Kidney epithelial cell (primary cell): ENCODE measurements around the gene PPP1R12A. TPM values are rescaled to one million over a fixed set of nuclear protein-coding genes. Genes with fewer than 3 reads are reported as not detected.
"Not testable (repeated sequence)": the region's sequence is repeated elsewhere in the genome, so short reads cannot be mapped to it uniquely, and the experiment has no call there.

ENCODE experiments used
- DNase-seq: peaks from one replicate; pipeline ENCODE4 v3.0.0-alpha.2; 2010; ENCODE audit warnings: low read depth
- H3K27me3 ChIP-seq: 2 replicates; pipeline ENCODE4 v1.6.0; 2011; ENCODE audit warnings: low read length; ENCODE audit not compliant: control insufficient read depth, insufficient read depth
- H3K36me3 ChIP-seq: 2 replicates; pipeline ENCODE4 v1.5.1; 2011; ENCODE audit warnings: low read length; ENCODE audit not compliant: control insufficient read depth, insufficient read depth
- H3K4me3 ChIP-seq: 2 replicates; pipeline ENCODE4 v1.5.1; 2011; ENCODE audit warnings: low read depth, mild to moderate bottlenecking, control low read depth, low read length
- CTCF ChIP-seq: IDR thresholded peaks from 2 replicates; pipeline ENCODE4 v1.5.1; 2011; ENCODE audit warnings: mild to moderate bottlenecking, moderate library complexity, low read length, control low read depth, inconsistent platforms; ENCODE audit not compliant: insufficient read depth, poor library complexity, severe bottlenecking
- total RNA-seq: library from RNA; depleted of rRNA; stranded (reverse); fragments of >200 nt; gene quantifications from 2 replicates; pipeline ENCODE4 v1.2.3, GENCODE V29; 2015

The PPP1R12A gene
- total RNA-seq, 1 donor from 2014 or later, result 47.2 TPM

GRCh38 chr12:79955561-79955960 is 20.7 kb upstream of the PPP1R12A start:
- no peak for TF ChIP-seq CTCF
- no peak for DNase-seq
- no peaks in the 10 kb centered on the region for H3K27me3 ChIP-seq
- no peak overlapping the region for H3K4me3 ChIP-seq
- H3K36me3 ChIP-seq, result no peaks in the 10 kb centered on the region

- no peak for DNase-seq
- no peaks in the 10 kb centered on the region for H3K36me3 ChIP-seq
- no peak for TF ChIP-seq CTCF
- H3K4me3 ChIP-seq, result no peak overlapping the region
- no peaks in the 10 kb centered on the region for H3K27me3 ChIP-seq
Observed at GRCh38 chr12:79954037-79954610, 19.2 kb upstream of the PPP1R12A start.

GRCh38 chr12:79949098-79949497 is 14.2 kb upstream of the PPP1R12A start:
- no peak overlapping the region for H3K4me3 ChIP-seq
- no peaks in the 10 kb centered on the region for H3K27me3 ChIP-seq
- DNase-seq, result no peak
- H3K36me3 ChIP-seq, result no peaks in the 10 kb centered on the region
- no peak for TF ChIP-seq CTCF

- no peaks in the 10 kb centered on the region for H3K36me3 ChIP-seq
- TF ChIP-seq CTCF, result no peak
- no peak for DNase-seq
- H3K4me3 ChIP-seq, result no peak overlapping the region
- H3K27me3 ChIP-seq, result no peaks in the 10 kb centered on the region
Observed at GRCh38 chr12:79945433-79945832, 10.5 kb upstream of the PPP1R12A start.

- Histone ChIP-seq H3K4me3 (no peak overlapping the region), H3K36me3 (no peaks in the 10 kb centered on the region), H3K27me3 (no peaks in the 10 kb centered on the region)
- TF ChIP-seq CTCF, result no peak
- DNase-seq, result no peak
Observed at GRCh38 chr12:79944565-79944964, 9.7 kb upstream of the PPP1R12A start.

GRCh38 chr12:79942846-79943245 is 7.9 kb upstream of the PPP1R12A start:
- H3K27me3 ChIP-seq, H3K4me3 ChIP-seq, DNase-seq, H3K36me3 ChIP-seq: not testable (repeated sequence)
